IMR-90 (cell line): ENCODE data around the gene C4orf17. TPM values are rescaled to one million over a fixed set of nuclear protein-coding genes. Genes with fewer than 3 reads are reported as not detected.

Source experiments
- ATAC-seq: fragments of 200-7000 bp; cut with Tn5 transposase; 2 replicates; pipeline ENCODE4 v1.9.1; 2020; ENCODE audit warnings: low read depth, mild to moderate bottlenecking, moderate library complexity
- BruUV-seq: library from RNA; stranded (reverse); fragments of 400-500 nt; replicated peaks from 2 replicates; lab custom pipeline; 2021; lab: Mats Ljungman, UMichigan
- CTCF ChIA-PET: fragments of 300-600 bp; formaldehyde crosslinking; extraction: SDS; loops from one replicate; lab custom pipeline; 2021; ENCODE audit warnings: antibody characterized with exemption; lab: Yijun Ruan, JAX
- POLR2A ChIA-PET: fragments of 300-600 bp; sonication (Branson Sonifier 250); formaldehyde crosslinking; loops from one replicate; lab custom pipeline; 2022; ENCODE audit warnings: antibody characterized with exemption; ENCODE audit not compliant: unreplicated experiment; lab: Charles Lee
- DNase-seq: peaks from one replicate; pipeline ENCODE4 v3.0.0; 2013
- H2AFZ ChIP-seq: replicated peaks from 2 replicates; pipeline ENCODE3; 2013; ENCODE audit warnings: low read length, mild to moderate bottlenecking; ENCODE audit not compliant: poor library complexity
- H2AK5ac ChIP-seq: 2 replicates; pipeline ENCODE4 v1.6.1; 2013; ENCODE audit warnings: low read depth, low read length, inconsistent platforms
- H2AK9ac ChIP-seq: replicated peaks from 2 replicates; pipeline ENCODE3; 2013; ENCODE audit warnings: mild to moderate bottlenecking, low read depth, low read length, moderate library complexity; ENCODE audit not compliant: poor library complexity
- H2BK120ac ChIP-seq: 2 replicates; pipeline ENCODE4 v1.6.1; 2013; ENCODE audit warnings: low read depth, low read length, inconsistent platforms
- H2BK15ac ChIP-seq: 3 replicates; pipeline ENCODE4 v1.6.1; 2013; ENCODE audit warnings: low read depth, low read length, inconsistent platforms
- H2BK20ac ChIP-seq: 2 replicates; pipeline ENCODE4 v1.6.1; 2013; ENCODE audit warnings: low read depth, mild to moderate bottlenecking, inconsistent platforms, low read length, moderate library complexity
- H2BK5ac ChIP-seq: 2 replicates; pipeline ENCODE4 v1.6.1; 2013; ENCODE audit warnings: mild to moderate bottlenecking, low read depth, low read length, inconsistent platforms; ENCODE audit not compliant: poor library complexity, severe bottlenecking
- H3K14ac ChIP-seq: replicated peaks from 2 replicates; pipeline ENCODE4 v1.6.1; 2013; ENCODE audit warnings: low read depth, low read length, inconsistent platforms
- H3K18ac ChIP-seq: 2 replicates; pipeline ENCODE4 v1.6.1; 2013; ENCODE audit warnings: low read depth, low read length, control low read depth
- H3K23ac ChIP-seq: 2 replicates; pipeline ENCODE4 v1.6.1; 2013; ENCODE audit warnings: low read depth, low read length, inconsistent platforms
- H3K27ac ChIP-seq: 2 replicates; pipeline ENCODE4 v1.5.1; 2013; ENCODE audit warnings: mild to moderate bottlenecking, control low read depth, low read length; ENCODE audit not compliant: insufficient read depth
- H3K27me3 ChIP-seq: 2 replicates; pipeline ENCODE4 v1.6.1; 2013; ENCODE audit warnings: low read length; ENCODE audit not compliant: control insufficient read depth, insufficient read depth
- H3K36me3 ChIP-seq: 2 replicates; pipeline ENCODE4 v1.6.1; 2013; ENCODE audit warnings: low read length, mixed read lengths; ENCODE audit not compliant: control insufficient read depth, insufficient read depth
- H3K4ac ChIP-seq: 2 replicates; pipeline ENCODE4 v1.6.1; 2013; ENCODE audit warnings: low read depth, low read length, inconsistent platforms
- H3K4me1 ChIP-seq: 2 replicates; pipeline ENCODE4 v1.6.1; 2013; ENCODE audit warnings: low read length, mixed read lengths; ENCODE audit not compliant: control insufficient read depth, insufficient read depth
- H3K4me2 ChIP-seq: 2 replicates; pipeline ENCODE4 v1.6.1; 2013; ENCODE audit warnings: low read depth, mild to moderate bottlenecking, control low read depth, low read length, moderate library complexity
- H3K4me3 ChIP-seq: 2 replicates; pipeline ENCODE4 v1.5.1; 2013; ENCODE audit warnings: low read depth, mild to moderate bottlenecking, control low read depth, low read length, moderate library complexity; ENCODE audit not compliant: insufficient read depth
- H3K56ac ChIP-seq: 2 replicates; pipeline ENCODE4 v1.6.1; 2013; ENCODE audit warnings: low read length, inconsistent platforms; ENCODE audit not compliant: insufficient read depth; ENCODE audit errors: extremely low read depth
- H3K79me1 ChIP-seq, 2 experiments: 2 replicates each; pipeline ENCODE4 v1.6.1; 2013; ENCODE audit warnings: low read length in 2 of 2, inconsistent platforms in 1 of 2, low read depth in 1 of 2
- H3K9ac ChIP-seq: 2 replicates; pipeline ENCODE4 v1.6.1; 2013; ENCODE audit warnings: low read depth, low read length, control low read depth
- H3K9me1 ChIP-seq: 2 replicates; pipeline ENCODE4 v1.6.1; 2013; ENCODE audit warnings: low read length, inconsistent platforms; ENCODE audit not compliant: insufficient read depth
- H3K9me3 ChIP-seq: 2 replicates; pipeline ENCODE4 v1.6.1; 2013; ENCODE audit warnings: low read length; ENCODE audit not compliant: control insufficient read depth, insufficient read depth
- H4K20me1 ChIP-seq: 2 replicates; pipeline ENCODE4 v1.6.1; 2013; ENCODE audit warnings: low read length, inconsistent platforms; ENCODE audit not compliant: insufficient read depth
- H4K5ac ChIP-seq: 2 replicates; pipeline ENCODE4 v1.6.1; 2013; ENCODE audit warnings: mild to moderate bottlenecking, low read depth, low read length, control low read depth
- H4K8ac ChIP-seq, 2 experiments: 2 replicates each; pipeline ENCODE4 v1.6.1; 2013; ENCODE audit warnings: low read depth in 2 of 2, low read length in 2 of 2, control low read depth in 1 of 2, inconsistent platforms in 1 of 2
- H4K91ac ChIP-seq: 2 replicates; pipeline ENCODE4 v1.6.1; 2013; ENCODE audit warnings: low read depth, low read length, inconsistent platforms; ENCODE audit not compliant: insufficient read depth
- BHLHE40 ChIP-seq: fragments of 150-350 bp; IDR thresholded peaks from 2 replicates; pipeline ENCODE4 v1.6.1; 2016; ENCODE audit warnings: mild to moderate bottlenecking, low read depth, low read length
- CEBPB ChIP-seq: IDR thresholded peaks from 2 replicates; pipeline ENCODE4 v1.6.1; 2012; ENCODE audit warnings: low read depth, low read length, improper control_type of control experiment
- CHD1 ChIP-seq: IDR thresholded peaks from 2 replicates; pipeline ENCODE4 v1.6.1; 2012; ENCODE audit warnings: low read depth, low read length, improper control_type of control experiment
- FOS ChIP-seq: fragments of 150-350 bp; IDR thresholded peaks from 2 replicates; pipeline ENCODE4 v1.6.1; 2016; ENCODE audit warnings: low read depth, low read length
- MAFK ChIP-seq: IDR thresholded peaks from 2 replicates; pipeline ENCODE4 v1.6.1; 2012; ENCODE audit warnings: low read depth, low read length, improper control_type of control experiment
- MAZ ChIP-seq: IDR thresholded peaks from 2 replicates; pipeline ENCODE4 v1.6.1; 2012; ENCODE audit warnings: low read depth, mild to moderate bottlenecking, low read length, improper control_type of control experiment, moderate library complexity, borderline replicate concordance
- MXI1 ChIP-seq: IDR thresholded peaks from 2 replicates; pipeline ENCODE4 v1.6.1; 2012; ENCODE audit warnings: low read depth, mild to moderate bottlenecking, low read length, moderate library complexity, borderline replicate concordance
- POLR2A ChIP-seq: IDR thresholded peaks from 2 replicates; pipeline ENCODE4 v1.6.1; 2012; ENCODE audit warnings: mild to moderate bottlenecking, low read depth, low read length
- RAD21 ChIP-seq: IDR thresholded peaks from 2 replicates; pipeline ENCODE4 v1.6.1; 2012; ENCODE audit warnings: low read length, improper control_type of control experiment
- RCOR1 ChIP-seq: IDR thresholded peaks from 2 replicates; pipeline ENCODE4 v1.6.1; 2012; ENCODE audit warnings: mild to moderate bottlenecking, low read length, improper control_type of control experiment; ENCODE audit not compliant: insufficient replicate concordance
- RFX5 ChIP-seq: IDR thresholded peaks from 2 replicates; pipeline ENCODE4 v1.8.0; 2012; ENCODE audit warnings: low read depth, mild to moderate bottlenecking, low read length, moderate library complexity
- SMC3 ChIP-seq: fragments of 150-350 bp; IDR thresholded peaks from 2 replicates; pipeline ENCODE4 v1.6.1; 2016; ENCODE audit warnings: low read depth, mild to moderate bottlenecking, antibody characterized with exemption, low read length, moderate library complexity
- dilution Hi-C: fragments of 300-500 bp; cut with HindIII; formaldehyde crosslinking; loops from one replicate; pipeline ENCODE4 v1.14.3; 2018; ENCODE audit warnings: low sequenced_read_pairs; ENCODE audit not compliant: unreplicated experiment
- in situ Hi-C: fragments of 300-500 bp; cut with MboI; formaldehyde crosslinking; loops from 3 replicates; pipeline ENCODE4 v1.14.3; 2019; ENCODE audit warnings: low sequenced_read_pairs, inconsistent platforms, mixed read lengths
- intact Hi-C: fragments of 100-400 bp; cut with micrococcal nuclease; formaldehyde crosslinking; loops from 2 replicates; pipeline ENCODE4 v1.10.0; 2022
- polyA plus RNA-seq, 3 experiments: library from polyadenylated mRNA; depleted of rRNA; stranded (reverse); fragments of >200 nt; gene quantifications; 2 replicates each; pipeline ENCODE4 v1.2.3, GENCODE V29; 2012; ENCODE audit warnings: low replicate concordance in 1 of 3
- total RNA-seq: library from RNA; depleted of rRNA; stranded (reverse); fragments of >200 nt; gene quantifications from 2 replicates; pipeline ENCODE4 v1.2.3, GENCODE V29; 2012
- TF ChIP-seq, protein P1 (sequence below): fragments of 150-350 bp; IDR thresholded peaks from 2 replicates; pipeline ENCODE4 v1.6.1; 2017; ENCODE audit warnings: mild to moderate bottlenecking, antibody characterized with exemption, low read length, low read depth
- TF ChIP-seq, protein P2 (sequence below): fragments of 150-350 bp; IDR thresholded peaks from 2 replicates; pipeline ENCODE4 v1.6.1; 2016; ENCODE audit warnings: low read depth, mild to moderate bottlenecking, low read length, moderate library complexity, borderline replicate concordance

Gene C4orf17
- total and polyA plus RNA-seq, 2 of the 4 experiments (the other 2 are of a cell fraction) = not detected

DNA sequence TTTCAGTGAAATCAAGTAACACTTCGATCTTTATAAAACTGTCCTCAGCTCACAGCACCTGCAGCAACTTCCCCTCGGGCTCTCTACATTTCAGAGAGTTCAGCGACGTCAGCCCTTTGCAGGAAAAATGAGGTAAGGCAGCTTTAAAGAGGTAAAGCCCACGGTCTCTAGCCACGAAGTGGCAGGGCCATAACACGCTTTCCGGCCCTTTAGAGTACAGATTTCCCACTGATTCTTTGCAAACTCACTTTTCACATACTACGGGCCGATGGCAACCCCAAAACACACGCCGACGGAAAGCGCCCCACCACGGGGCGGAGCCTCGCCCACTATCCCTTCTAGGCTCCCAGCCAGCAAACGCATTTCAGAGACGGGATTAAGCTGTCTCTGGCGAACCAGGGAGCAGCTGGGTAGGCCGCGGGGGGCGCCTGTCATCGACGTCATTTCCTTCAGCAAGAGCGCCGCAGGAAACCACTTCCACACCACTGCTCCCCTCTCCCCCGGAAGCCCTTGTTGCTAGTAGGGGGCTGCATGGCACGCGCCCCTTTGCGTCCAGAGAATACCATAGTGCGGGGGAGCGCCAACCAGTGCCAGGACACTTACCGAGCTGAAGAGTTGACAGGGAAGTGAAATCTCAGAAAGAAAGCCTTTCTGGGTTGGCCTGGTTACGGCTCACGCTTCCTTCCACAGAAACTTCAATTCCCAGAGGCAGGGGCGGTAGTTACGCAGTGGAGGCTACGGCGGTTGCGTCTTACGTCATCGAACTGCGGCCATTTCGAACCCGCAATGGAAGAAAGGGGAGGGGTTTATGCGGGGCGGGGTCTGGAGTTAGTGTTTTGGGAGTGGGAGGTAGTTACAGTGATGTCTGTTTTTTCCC lies 52.7 kb downstream of the C4orf17 start, which contains the start of gene TRMT10A (continued):
- TF ChIP-seq BHLHE40 (no peak), RAD21 (no peak), POLR2A (peak; percentile 83)

DNA sequence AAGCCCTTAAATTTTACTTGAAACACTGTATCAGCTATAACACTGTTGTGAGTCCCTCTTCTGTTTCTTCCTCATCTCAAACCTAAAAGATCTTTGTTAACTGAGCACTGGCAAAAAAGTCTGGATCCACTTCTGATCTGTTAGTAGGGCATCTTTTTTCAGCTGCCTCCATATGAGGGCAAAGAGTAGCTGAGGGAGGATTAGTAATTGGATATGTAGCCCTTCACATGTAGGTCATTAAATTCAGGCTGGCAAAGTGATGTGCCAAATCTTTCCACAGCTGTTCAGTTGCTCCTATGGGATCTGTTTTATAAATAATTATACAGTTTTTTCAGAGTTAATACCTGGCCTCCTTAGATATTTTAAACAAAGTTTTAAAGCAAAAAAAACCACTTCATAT lies 54.1 kb downstream of the C4orf17 start:
- Histone ChIP-seq H2BK5ac (no peak overlapping the region), H4K91ac (no peak overlapping the region), H3K79me1 (no peaks in the 10 kb centered on the region), H3K18ac (no peak overlapping the region), H2AFZ (no peak overlapping the region), H3K23ac (no peak overlapping the region), H4K8ac (peak overlapping the region; percentile 52 to 63; a peak in 2 of 4 replicates), H4K20me1 (no peaks in the 10 kb centered on the region), H3K27ac (no peak overlapping the region), H3K27me3 (no peaks in the 10 kb centered on the region), H3K56ac (no peak overlapping the region), H3K36me3 (no peaks in the 10 kb centered on the region), H3K9me1 (no peaks in the 10 kb centered on the region), H2BK20ac (no peak overlapping the region), H4K5ac (peak overlapping the region; percentile 85; the same call in 1 of the 2 replicates), H3K4me1 (no peaks in the 10 kb centered on the region), H2BK15ac (no peak overlapping the region), H3K4ac (no peak overlapping the region), H3K4me2 (no peak overlapping the region), H3K4me3 (no peak overlapping the region), H3K9ac (no peak overlapping the region), H3K14ac (no peak overlapping the region), H3K9me3 (no peaks in the 10 kb centered on the region), H2AK5ac (no peak overlapping the region), H2BK120ac (no peak overlapping the region), H2AK9ac (no peak overlapping the region)
- dilution Hi-C loops = no loop called here
- ChIA-PET CTCF (interaction anchor here (1.5 kb wide), 1 partner anchor 243 kb away, joined by 7 read pairs; no protein-coding TSS in a partner anchor), POLR2A (no interaction called here)
- intact Hi-C loops = loop anchor here (5.0 kb wide), 1 partner anchor 147 kb away; no protein-coding TSS in a partner anchor
- DNase-seq = no peak
- in situ Hi-C loops = loop anchor here (10.0 to 25.0 kb wide), 4 partner anchors 240 to 497 kb away; partner anchors contain the start of gene DNAJB14
- no peak for ATAC-seq
- TF ChIP-seq FOS = no peak
- TF ChIP-seq POLR2A = no peak
- TF ChIP-seq, protein P1, sequence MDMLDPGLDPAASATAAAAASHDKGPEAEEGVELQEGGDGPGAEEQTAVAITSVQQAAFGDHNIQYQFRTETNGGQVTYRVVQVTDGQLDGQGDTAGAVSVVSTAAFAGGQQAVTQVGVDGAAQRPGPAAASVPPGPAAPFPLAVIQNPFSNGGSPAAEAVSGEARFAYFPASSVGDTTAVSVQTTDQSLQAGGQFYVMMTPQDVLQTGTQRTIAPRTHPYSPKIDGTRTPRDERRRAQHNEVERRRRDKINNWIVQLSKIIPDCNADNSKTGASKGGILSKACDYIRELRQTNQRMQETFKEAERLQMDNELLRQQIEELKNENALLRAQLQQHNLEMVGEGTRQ = no peak
- no peak for TF ChIP-seq MXI1
- TF ChIP-seq RAD21 = no peak
- no peak for TF ChIP-seq RCOR1
- TF ChIP-seq CHD1 = no peak
- no peak for TF ChIP-seq MAZ
- TF ChIP-seq, protein P2, sequence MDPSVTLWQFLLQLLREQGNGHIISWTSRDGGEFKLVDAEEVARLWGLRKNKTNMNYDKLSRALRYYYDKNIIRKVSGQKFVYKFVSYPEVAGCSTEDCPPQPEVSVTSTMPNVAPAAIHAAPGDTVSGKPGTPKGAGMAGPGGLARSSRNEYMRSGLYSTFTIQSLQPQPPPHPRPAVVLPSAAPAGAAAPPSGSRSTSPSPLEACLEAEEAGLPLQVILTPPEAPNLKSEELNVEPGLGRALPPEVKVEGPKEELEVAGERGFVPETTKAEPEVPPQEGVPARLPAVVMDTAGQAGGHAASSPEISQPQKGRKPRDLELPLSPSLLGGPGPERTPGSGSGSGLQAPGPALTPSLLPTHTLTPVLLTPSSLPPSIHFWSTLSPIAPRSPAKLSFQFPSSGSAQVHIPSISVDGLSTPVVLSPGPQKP = no peak
- no peak for TF ChIP-seq CEBPB
- TF ChIP-seq MAFK = no peak
- TF ChIP-seq RFX5 = no peak
- no peak for TF ChIP-seq BHLHE40
- TF ChIP-seq SMC3 = no peak
- BruUV-seq = no TSS peak
